CD14-positive monocyte (primary cell): Measurements from ENCODE around the gene MED4. TPM values are rescaled to one million over a fixed set of nuclear protein-coding genes. Genes with fewer than 3 reads are reported as not detected.

Experiments
- DNase-seq, 3 donors: peaks; one replicate each; pipeline ENCODE4 v3.0.0-alpha.2; 2011 to 2022
- H2AFZ ChIP-seq: 2 replicates; pipeline ENCODE4 v1.6.0; 2012; ENCODE audit warnings: mild to moderate bottlenecking, low read depth, low read length, inconsistent platforms; ENCODE audit not compliant: insufficient read depth, poor library complexity, severe bottlenecking
- H3K27ac ChIP-seq, 2 donors: 1 replicate in 1 of 2; 2 replicates in 1 of 2; pipeline ENCODE4 v1.5.1; 2012 to 2013; ENCODE audit warnings: low read length in 2 of 2, control low read depth in 1 of 2, inconsistent platforms in 1 of 2, low read depth in 1 of 2, mild to moderate bottlenecking in 1 of 2
- H3K27me3 ChIP-seq, 2 donors: one replicate each; pipeline versions ENCODE4 v1.6.0 to v1.6.1; 2011 to 2013; ENCODE audit warnings: low read length in 2 of 2; ENCODE audit not compliant: control insufficient read depth in 2 of 2, insufficient read depth in 2 of 2
- H3K36me3 ChIP-seq, 2 donors: replicated peaks in 1 of 2; 1 replicate in 1 of 2; 2 replicates in 1 of 2; pipeline versions ENCODE4 v1.5.1 to v1.6.1; 2012 to 2013; ENCODE audit warnings: low read length in 2 of 2, control low read depth in 1 of 2, inconsistent platforms in 1 of 2, mild to moderate bottlenecking in 1 of 2; ENCODE audit not compliant: insufficient read depth in 2 of 2, control insufficient read depth in 1 of 2
- H3K4me1 ChIP-seq, 2 donors: 1 replicate in 1 of 2; 2 replicates in 1 of 2; pipeline versions ENCODE4 v1.5.1 to v1.6.1; 2012 to 2013; ENCODE audit warnings: low read length in 2 of 2, control low read depth in 1 of 2, inconsistent platforms in 1 of 2, mild to moderate bottlenecking in 1 of 2, moderate library complexity in 1 of 2; ENCODE audit not compliant: insufficient read depth in 2 of 2, control insufficient read depth in 1 of 2
- H3K4me2 ChIP-seq: replicated peaks from 2 replicates; pipeline ENCODE3; 2012; ENCODE audit warnings: low read length, moderate library complexity, mild to moderate bottlenecking; ENCODE audit not compliant: poor library complexity, severe bottlenecking; ENCODE audit errors: extremely low read depth
- H3K4me3 ChIP-seq, 3 experiments: fragments of 200-600 bp in 1 of 3; sonication (generic) in 1 of 3; replicated peaks in 1 of 3; 1 replicate in 2 of 3; 2 replicates in 1 of 3; pipeline ENCODE4 v1.5.1; 2011 to 2013; ENCODE audit warnings: low read length in 3 of 3, mild to moderate bottlenecking in 3 of 3, control low read depth in 2 of 3, low read depth in 2 of 3, inconsistent platforms in 1 of 3, moderate library complexity in 1 of 3
- H3K79me2 ChIP-seq: 2 replicates; pipeline ENCODE4 v1.6.0; 2012; ENCODE audit warnings: mild to moderate bottlenecking, control low read depth, inconsistent platforms, low read length, moderate library complexity; ENCODE audit not compliant: insufficient read depth
- H3K9ac ChIP-seq: 2 replicates; pipeline ENCODE4 v1.6.0; 2017; ENCODE audit warnings: low read length, mild to moderate bottlenecking; ENCODE audit not compliant: insufficient read depth, poor library complexity, severe bottlenecking
- H3K9me3 ChIP-seq, 2 donors: replicated peaks in 1 of 2; 1 replicate in 1 of 2; 2 replicates in 1 of 2; pipeline versions ENCODE4 v1.5.1 to v1.6.1; 2012 to 2013; ENCODE audit warnings: low read length in 2 of 2, control low read depth in 1 of 2; ENCODE audit not compliant: control insufficient read depth in 1 of 2, insufficient read depth in 1 of 2
- H4K20me1 ChIP-seq: 2 replicates; pipeline ENCODE4 v1.6.0; 2012; ENCODE audit warnings: mild to moderate bottlenecking, low read length, control low read depth, moderate library complexity; ENCODE audit not compliant: insufficient read depth
- H3K27ac Mint-ChIP-seq, 7 donors: one replicate each; pipeline ENCODE4 v1.8.0; 2020; ENCODE audit warnings: mild to moderate bottlenecking in 7 of 7, mixed read lengths in 7 of 7, moderate library complexity in 6 of 7, inconsistent platforms in 2 of 7
- H3K27me3 Mint-ChIP-seq, 3 donors: one replicate each; pipeline ENCODE4 v1.8.0; 2021 to 2022; ENCODE audit warnings: low read depth in 3 of 3, mild to moderate bottlenecking in 3 of 3, mixed read lengths in 3 of 3, moderate library complexity in 3 of 3, inconsistent platforms in 1 of 3
- H3K36me3 Mint-ChIP-seq, 2 donors: one replicate each; pipeline ENCODE4 v1.8.0; 2020; ENCODE audit warnings: mixed read lengths in 2 of 2, inconsistent platforms in 1 of 2, mild to moderate bottlenecking in 1 of 2
- H3K4me1 Mint-ChIP-seq: one replicate; pipeline ENCODE4 v1.8.0; 2020; ENCODE audit warnings: mild to moderate bottlenecking, mixed read lengths
- H3K4me3 Mint-ChIP-seq, 2 donors: one replicate each; pipeline ENCODE4 v1.8.0; 2020; ENCODE audit warnings: mild to moderate bottlenecking in 2 of 2, mixed read lengths in 2 of 2, moderate library complexity in 1 of 2
- H3K9me3 Mint-ChIP-seq, 7 donors: one replicate each; pipeline ENCODE4 v1.8.0; 2020 to 2022; ENCODE audit warnings: mixed read lengths in 7 of 7, mild to moderate bottlenecking in 6 of 7, moderate library complexity in 6 of 7, inconsistent platforms in 2 of 7
- CTCF ChIP-seq: fragments of 200-600 bp; IDR thresholded peaks from one replicate; pipeline ENCODE4 v1.8.0; 2022; ENCODE audit warnings: antibody characterized with exemption, mild to moderate bottlenecking
- WGBS: methylation state at CpG from one replicate; pipeline ENCODE4 v1.1.5; 2013; ENCODE audit warnings: missing lambda C conversion rate; ENCODE audit not compliant: insufficient coverage; 5-methylcytosine and 5-hydroxymethylcytosine counted together
- intact Hi-C, 2 donors: fragments of 100-400 bp; cut with micrococcal nuclease; formaldehyde crosslinking; loops; one replicate each; pipeline versions ENCODE4 v1.15.0 to v1.15.1; 2023
- polyA plus RNA-seq, 3 donors: library from polyadenylated mRNA; depleted of rRNA in 1 of 3; unstranded in 2 of 3; stranded (reverse) in 1 of 3; fragments of 300-500 nt in 2 of 3; fragments of >200 nt in 1 of 3; fragmentation: Illumina TruSeq in 2 of 3; gene quantifications; 1 replicate in 2 of 3; 2 replicates in 1 of 3; pipeline ENCODE4 v1.2.3, GENCODE V29; 2012 to 2021

MED4 gene
- polyA plus RNA-seq, 3 donors: 28.4 to 53.8 (median 50.8) TPM

- Histone ChIP-seq H3K27ac (no peak overlapping the region), H3K9me3 (no peaks in the 10 kb centered on the region), H3K4me3 (no peak overlapping the region), H3K79me2 (peaks cover 22% of the 10 kb centered on the region), H2AFZ (no peak overlapping the region), H3K9ac (no peak overlapping the region), H3K36me3 (peaks cover 13 to 39% of the 10 kb centered on the region in 2 donors), H4K20me1 (peaks cover 7% of the 10 kb centered on the region), H3K27me3 (no peaks in the 10 kb centered on the region), H3K4me1 (peaks cover 16 to 17% of the 10 kb centered on the region in 2 donors), H3K4me2 (no peak overlapping the region)
- Mint-ChIP-seq H3K9me3 (peaks cover 0 to 3% (median 0%) of the 10 kb centered on the region in 7 donors), H3K36me3 (peaks cover 21 to 33% of the 10 kb centered on the region in 2 donors), H3K4me1 (peaks cover 24% of the 10 kb centered on the region), H3K27ac (no peak overlapping the region), H3K4me3 (no peak overlapping the region), H3K27me3 (no peaks in the 10 kb centered on the region)
- no peak for DNase-seq
- TF ChIP-seq CTCF: no peak
- intact Hi-C loops: no loop called here
These were observed 54.9 kb downstream of the MED4 start for GRCh38 chr13:48040049-48040448.

- H3K27me3 ChIP-seq: no peaks in the 10 kb centered on the region
- peaks cover 13 to 33% of the 10 kb centered on the region in 2 donors for H3K36me3 ChIP-seq
- 100% methylated on average over 1 of the region's 1 CpG for WGBS
- no peaks in the 10 kb centered on the region for H3K9me3 ChIP-seq
- TF ChIP-seq CTCF: no peak
- DNase-seq: peak in 2 of 3 donors; percentile 16 to 51
- Mint-ChIP-seq H3K27me3 (no peaks in the 10 kb centered on the region), H3K4me3 (peak overlapping the region; percentile 84 to 94), H3K36me3 (peaks cover 29 to 45% of the 10 kb centered on the region in 2 donors), H3K4me1 (peaks cover 24% of the 10 kb centered on the region), H3K9me3 (peaks cover 3 to 14% (median 9%) of the 10 kb centered on the region in 7 donors), H3K27ac (peak overlapping the region in 6 of 7 donors; percentile 58 to 99 (median 98))
- H3K79me2 ChIP-seq: peaks cover 28% of the 10 kb centered on the region
- peak overlapping the region in 1 of 2 donors; percentile 96 for H3K27ac ChIP-seq
- peak overlapping the region; percentile 96 for H3K4me2 ChIP-seq
- H2AFZ ChIP-seq: no peak overlapping the region
- H3K4me3 ChIP-seq: peak overlapping the region in 1 of 3 experiments; percentile 78
- peaks cover 7% of the 10 kb centered on the region for H4K20me1 ChIP-seq
- H3K9ac ChIP-seq: no peak overlapping the region
- peaks cover 16 to 17% of the 10 kb centered on the region in 2 donors for H3K4me1 ChIP-seq
- intact Hi-C loops: loop anchor here in 1 of 2 donors (5.0 kb wide), 1 partner anchor 59 kb away; the partner anchor contains the start of gene MED4
These were observed 56.1 kb downstream of the MED4 start for GRCh38 chr13:48038761-48039160.
